SU-DHL-6 (cell line): ENCODE data around the gene RPTOR.

Experiments
- EZH2phosphoT487 ChIP-seq: fragments of 200-600 bp; sonication (generic), shearing (Covaris generic); conservative IDR thresholded peaks from 2 replicates; pipeline ENCODE4 v1.6.1; 2018; ENCODE audit warnings: mild to moderate bottlenecking, antibody characterized with exemption, low read length, moderate library complexity, mixed read lengths
- TF ChIP-seq, protein P1 (sequence below): fragments of 200-600 bp; sonication (generic); IDR thresholded peaks from one replicate; pipeline ENCODE4 v1.5.1; 2017; ENCODE audit warnings: antibody characterized with exemption, mild to moderate bottlenecking, low read length, moderate library complexity; ENCODE audit not compliant: insufficient read depth, poor library complexity, severe bottlenecking

GRCh38 chr17:80769936-80770625 is 225.4 kb downstream of the RPTOR start:
- TF ChIP-seq, protein P1, sequence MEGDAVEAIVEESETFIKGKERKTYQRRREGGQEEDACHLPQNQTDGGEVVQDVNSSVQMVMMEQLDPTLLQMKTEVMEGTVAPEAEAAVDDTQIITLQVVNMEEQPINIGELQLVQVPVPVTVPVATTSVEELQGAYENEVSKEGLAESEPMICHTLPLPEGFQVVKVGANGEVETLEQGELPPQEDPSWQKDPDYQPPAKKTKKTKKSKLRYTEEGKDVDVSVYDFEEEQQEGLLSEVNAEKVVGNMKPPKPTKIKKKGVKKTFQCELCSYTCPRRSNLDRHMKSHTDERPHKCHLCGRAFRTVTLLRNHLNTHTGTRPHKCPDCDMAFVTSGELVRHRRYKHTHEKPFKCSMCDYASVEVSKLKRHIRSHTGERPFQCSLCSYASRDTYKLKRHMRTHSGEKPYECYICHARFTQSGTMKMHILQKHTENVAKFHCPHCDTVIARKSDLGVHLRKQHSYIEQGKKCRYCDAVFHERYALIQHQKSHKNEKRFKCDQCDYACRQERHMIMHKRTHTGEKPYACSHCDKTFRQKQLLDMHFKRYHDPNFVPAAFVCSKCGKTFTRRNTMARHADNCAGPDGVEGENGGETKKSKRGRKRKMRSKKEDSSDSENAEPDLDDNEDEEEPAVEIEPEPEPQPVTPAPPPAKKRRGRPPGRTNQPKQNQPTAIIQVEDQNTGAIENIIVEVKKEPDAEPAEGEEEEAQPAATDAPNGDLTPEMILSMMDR, result no peak
- TF ChIP-seq EZH2phosphoT487, result no peak
